ENCODE results near the gene MAP4K2. TPM values are rescaled to one million over a fixed set of nuclear protein-coding genes. Genes with fewer than 3 reads are reported as not detected.

Gene MAP4K2
- total and polyA plus RNA-seq, 2 of the 13 experiments (the other 11 are each of a cell fraction or from before 2014, with no cell fraction given) = 8.3 to 17.6 TPM

GRCh38 chr11:64810271-64810890 is 7.4 kb upstream of the MAP4K2 start, which contains the start of gene MEN1:
TSS of gene MEN1 (minus strand) at chr11:64810551. CDS start at chr11:64810109, 442 bp downstream.
- Histone ChIP-seq H3K36me3 (replicated peaks in 1 of 2; ENCODE audit: control insufficient read depth in 1 of 2, insufficient read depth in 2 of 2, low read length in 2 of 2) (peaks cover 6 to 22% of the 10 kb centered on the region in 2 experiments; a peak in 4 of 5 replicates), H3K27me3 (ENCODE audit: control insufficient read depth in 1 of 2, insufficient read depth in 2 of 2, low read length in 2 of 2) (no peaks in the 10 kb centered on the region), H3K4me1 (ENCODE audit: insufficient read depth, low read length) (peaks cover 39% of the 10 kb centered on the region), H4K20me1 (ENCODE audit: insufficient read depth, low read length) (no peaks in the 10 kb centered on the region), H3K4me3 (replicated peaks in 1 of 3; ENCODE audit: insufficient read depth in 1 of 3, low read depth in 2 of 3, low read length in 3 of 3) (peak within 1 kb of the TSS; percentile 78 to 90 (median 82)), H3K79me2 (ENCODE audit: insufficient read depth, low read length) (no peaks in the 10 kb centered on the region), H3K4me2 (ENCODE audit: low read depth, low read length) (peak within 1 kb of the TSS; percentile 93), H3K27ac (ENCODE audit: extremely low read length, insufficient read depth, low read length) (peak within 1 kb of the TSS; percentile 58), H3K9me3 (ENCODE audit: low read length) (no peaks in the 10 kb centered on the region), H2AFZ (ENCODE audit: low read length) (peak within 1 kb of the TSS; percentile 95), H3K9ac (ENCODE audit: insufficient read depth, low read depth, low read length) (peak within 1 kb of the TSS; percentile 69)
- 2% methylated on average over 22 of the region's 46 CpGs for WGBS (ENCODE audit: low lambda C conversion rate)
- ATAC-seq = peak; percentile 97
- ChIA-PET POLR2A (interaction anchor here (0.6 to 2.7 kb wide), 8 partner anchors 10 to 434 kb away, joined by 3 to 15 read pairs (median 4); partner anchors contain the start of genes GPHA2 and SF1), CTCF (ENCODE audit: low intra/inter-chr PET ratio, low total read pairs) (no interaction called here)
- BruUV-seq (replicated peaks) = no TSS peak
- FAIRE-seq = peak; percentile 96
- DNase-seq (ENCODE audit: low spot score) = peak; percentile 95
- in situ Hi-C loops (cut with HindIII; ENCODE audit: extremely low pct_ligation_motif_present, low pct_unique_long_range_greater_than_20kb) = no loop called here
- intact Hi-C loops (cut with micrococcal nuclease; ENCODE audit: unreplicated experiment) = no loop called here
- TF ChIP-seq RFX1 (IDR thresholded peaks at IDR 0.05) (no peak), GTF3A (CRISPR knock-in tag; conservative IDR thresholded peaks at IDR 0.05) (0 out of 2 replicates have a peak, but pooled peaks have one; percentile 55), PAXIP1 (CRISPR knock-in tag; conservative IDR thresholded peaks at IDR 0.05) (peak; percentile 40), ZGPAT (CRISPR knock-in tag; IDR thresholded peaks at IDR 0.05) (peak; percentile 80), FOXK2 (IDR thresholded peaks at IDR 0.05) (no peak), ZSCAN21 (CRISPR knock-in tag; IDR thresholded peaks at IDR 0.05; ENCODE audit: borderline replicate concordance) (no peak), ELF1 (CRISPR knock-in tag; IDR thresholded peaks at IDR 0.05) (peak; percentile 96), SPEN (CRISPR knock-in tag; IDR thresholded peaks at IDR 0.05; ENCODE audit: low read depth) (peak; percentile 88), SMYD3 (CRISPR knock-in tag; IDR thresholded peaks at IDR 0.05) (no peak), HNRNPUL1 (IDR thresholded peaks at IDR 0.05; ENCODE audit: low read depth, low read length) (0 out of 2 replicates have a peak, but pooled peaks have one; percentile 23), DRAP1 (CRISPR knock-in tag; IDR thresholded peaks at IDR 0.05) (peak; percentile 60), CBFB (CRISPR knock-in tag; IDR thresholded peaks at IDR 0.05) (no peak), HMGXB4 (CRISPR knock-in tag; IDR thresholded peaks at IDR 0.05; ENCODE audit: borderline replicate concordance in 1 of 2, low read depth in 1 of 2) (peak; percentile 43 to 67; a peak in 3 of 4 replicates), ZNF501 (CRISPR knock-in tag; IDR thresholded peaks at IDR 0.05) (peak; percentile 90), FOXM1 (CRISPR knock-in tag; IDR thresholded peaks at IDR 0.05) (no peak), ZNF224 (CRISPR knock-in tag; IDR thresholded peaks at IDR 0.05) (0 out of 2 replicates have a peak, but pooled peaks have one; percentile 36)
